ENCODE data around the gene DENND6A.

Gene DENND6A

GRCh38 chr3:57594144-57594543 lies 98.7 kb downstream of the DENND6A start:
- peak overlapping the region; percentile 100 for H3K4me3 ChIP-seq (ENCODE audit: low read depth, low read length)
- no peak for DNase-seq (ENCODE audit: low read depth, low spot score)
- TF ChIP-seq CTCF (IDR thresholded peaks at IDR 0.05; ENCODE audit: low read depth, low read length): no peak
- in situ Hi-C loops (cut with HindIII; ENCODE audit: low sequenced_read_pairs): no loop called here

- TF ChIP-seq CTCF (IDR thresholded peaks at IDR 0.05; ENCODE audit: low read depth, low read length): no peak
- in situ Hi-C loops (cut with HindIII; ENCODE audit: low sequenced_read_pairs): no loop called here
- no peak for DNase-seq (ENCODE audit: low read depth, low spot score)
- H3K4me3 ChIP-seq (ENCODE audit: low read depth, low read length): no peak overlapping the region
These were observed 100.6 kb downstream of the DENND6A start for GRCh38 chr3:57592306-57592705.

- TF ChIP-seq CTCF (IDR thresholded peaks at IDR 0.05; ENCODE audit: low read depth, low read length): no peak
- in situ Hi-C loops (cut with HindIII; ENCODE audit: low sequenced_read_pairs): no loop called here
These were observed 105.0 kb downstream of the DENND6A start for GRCh38 chr3:57587905-57588304.

GRCh38 chr3:57586778-57587177 lies 106.1 kb downstream of the DENND6A start:
- no peak for DNase-seq (ENCODE audit: low read depth, low spot score)
- H3K4me3 ChIP-seq (ENCODE audit: low read depth, low read length): no peak overlapping the region
- in situ Hi-C loops (cut with HindIII; ENCODE audit: low sequenced_read_pairs): no loop called here
- no peak for TF ChIP-seq CTCF (IDR thresholded peaks at IDR 0.05; ENCODE audit: low read depth, low read length)

More at GRCh38 chr3:57587905-57588304, 105.0 kb downstream of the DENND6A start:
- no peak overlapping the region for H3K4me3 ChIP-seq (ENCODE audit: low read depth, low read length)
- DNase-seq (ENCODE audit: low read depth, low spot score): no peak

GRCh38 chr3:57583544-57583943 lies 109.3 kb downstream of the DENND6A start:
- no peak overlapping the region for H3K4me3 ChIP-seq (ENCODE audit: low read depth, low read length)
- no peak for DNase-seq (ENCODE audit: low read depth, low spot score)
- TF ChIP-seq CTCF (IDR thresholded peaks at IDR 0.05; ENCODE audit: low read depth, low read length): no peak
- in situ Hi-C loops (cut with HindIII; ENCODE audit: low sequenced_read_pairs): no loop called here

GRCh38 chr3:57582474-57583168 lies 110.3 kb downstream of the DENND6A start:
- DNase-seq (ENCODE audit: low read depth, low spot score): no peak
- in situ Hi-C loops (cut with HindIII; ENCODE audit: low sequenced_read_pairs): no loop called here
- peak; percentile 35 for TF ChIP-seq CTCF (IDR thresholded peaks at IDR 0.05; ENCODE audit: low read depth, low read length)
- no peak overlapping the region for H3K4me3 ChIP-seq (ENCODE audit: low read depth, low read length)
